Natural killer cell (primary cell): ENCODE results near the gene PCDHGB2. TPM values are rescaled to one million over a fixed set of nuclear protein-coding genes. Genes with fewer than 3 reads are reported as not detected.
A peak's percentile ranks its signal among the peaks of the same experiment; 100 is the strongest.
"Not testable (repeated sequence)": the region's sequence is repeated elsewhere in the genome, so short reads cannot be mapped to it uniquely, and the experiment has no call there.

Source experiments
- ATAC-seq, 3 donors: fragments of 150-1000 bp in 2 of 3; fragments of 200-7000 bp in 1 of 3; cut with Tn5 transposase; 1 replicate in 1 of 3; 2 replicates in 2 of 3; pipeline ENCODE4 v1.10.0; 2021; ENCODE audit warnings: mild to moderate bottlenecking in 2 of 3, moderate library complexity in 2 of 3
- DNase-seq, 2 donors: peaks; one replicate each; pipeline versions ENCODE4 v3.0.0 to v3.0.0-alpha.2; 2013 to 2021; ENCODE audit warnings: mixed read lengths in 1 of 2
- H3K27ac ChIP-seq: one replicate; pipeline ENCODE4 v1.5.1; 2013; ENCODE audit warnings: mild to moderate bottlenecking, low read length
- H3K27me3 ChIP-seq: one replicate; pipeline ENCODE4 v1.6.1; 2013; ENCODE audit warnings: low read length; ENCODE audit not compliant: control insufficient read depth, insufficient read depth
- H3K36me3 ChIP-seq: one replicate; pipeline ENCODE4 v1.6.1; 2013; ENCODE audit warnings: low read length; ENCODE audit not compliant: control insufficient read depth, insufficient read depth
- H3K4me1 ChIP-seq: one replicate; pipeline ENCODE4 v1.6.1; 2013; ENCODE audit warnings: low read length; ENCODE audit not compliant: control insufficient read depth, insufficient read depth
- H3K4me3 ChIP-seq: one replicate; pipeline ENCODE4 v1.5.1; 2013; ENCODE audit warnings: low read length
- H3K9me3 ChIP-seq: one replicate; pipeline ENCODE4 v1.6.1; 2013; ENCODE audit warnings: low read length; ENCODE audit not compliant: control insufficient read depth, insufficient read depth
- H3K27ac Mint-ChIP-seq, 2 donors: one replicate each; pipeline ENCODE4 v1.8.0; 2022; ENCODE audit warnings: mild to moderate bottlenecking in 2 of 2, mixed read lengths in 2 of 2, moderate library complexity in 1 of 2
- H3K27me3 Mint-ChIP-seq, 2 donors: one replicate each; pipeline ENCODE4 v1.8.0; 2022; ENCODE audit warnings: low read depth in 2 of 2, mixed read lengths in 2 of 2
- H3K36me3 Mint-ChIP-seq: one replicate; pipeline ENCODE4 v1.8.0; 2022; ENCODE audit warnings: mixed read lengths
- H3K4me1 Mint-ChIP-seq, 2 donors: one replicate each; pipeline ENCODE4 v1.8.0; 2022; ENCODE audit warnings: mixed read lengths in 2 of 2
- H3K4me3 Mint-ChIP-seq: one replicate; pipeline ENCODE4 v1.8.0; 2022; ENCODE audit warnings: mild to moderate bottlenecking, moderate library complexity, mixed read lengths
- H3K9me3 Mint-ChIP-seq, 2 donors: one replicate each; pipeline ENCODE4 v1.8.0; 2022; ENCODE audit warnings: mixed read lengths in 2 of 2
- WGBS: methylation state at CpG from one replicate; pipeline ENCODE4 v1.1.7; 2013; ENCODE audit warnings: missing lambda C conversion rate; ENCODE audit not compliant: insufficient coverage; 5-methylcytosine and 5-hydroxymethylcytosine counted together
- intact Hi-C: fragments of 100-400 bp; cut with micrococcal nuclease; formaldehyde crosslinking; loops from one replicate; pipeline ENCODE4 v1.14.2; 2022
- total RNA-seq, 4 donors: library from RNA; stranded (reverse); fragments of 120-200 nt in 1 of 4; gene quantifications; one replicate each; pipeline versions ENCODE4 v1.2.3 to v1.2.4, GENCODE V29; 2013 to 2022
- TF ChIP-seq, protein P1 (sequence below): fragments of 200-600 bp; IDR thresholded peaks from one replicate; pipeline ENCODE4 v1.8.0; 2022; ENCODE audit warnings: antibody characterized with exemption

Gene PCDHGB2
- total RNA-seq, 3 donors from 2014 or later (not counting 1 experiment from before 2014, with no cell fraction given) = 0.36 to 1.5 (median 0.49) TPM

DNA sequence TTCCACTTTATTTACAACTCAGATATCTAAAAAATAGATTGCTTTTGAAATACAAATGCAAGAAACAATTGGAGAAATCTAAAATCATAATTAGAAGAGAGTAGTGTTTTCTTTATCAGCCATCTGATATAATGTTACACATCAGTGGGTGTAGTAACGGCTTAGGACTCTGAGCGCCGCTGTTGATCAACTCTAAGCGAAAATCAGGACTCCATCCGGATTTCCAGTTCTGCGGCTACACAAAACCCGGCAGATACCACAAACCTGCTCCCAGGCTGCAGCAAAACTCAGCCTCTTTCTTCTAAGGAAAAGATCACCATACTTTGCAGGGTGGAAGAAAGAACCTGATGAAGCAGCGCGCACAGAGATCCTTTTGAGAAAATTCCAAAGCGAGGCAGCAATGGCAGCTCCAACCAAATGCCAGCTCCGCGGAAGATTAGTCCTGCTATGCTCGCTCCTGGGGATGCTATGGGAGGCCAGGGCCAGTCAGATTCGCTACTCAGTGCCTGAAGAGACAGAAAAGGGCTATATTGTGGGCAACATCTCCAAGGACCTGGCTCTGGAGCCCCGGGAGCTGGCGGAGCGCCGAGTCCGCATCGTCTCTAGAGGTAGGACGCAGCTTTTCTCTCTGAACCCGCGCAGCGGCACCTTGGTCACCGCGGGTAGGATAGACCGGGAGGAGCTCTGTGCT lies 42.9 kb downstream of the PCDHGB2 start, which contains the start of gene PCDHGA9:
Gene PCDHGA9, plus strand, starts transcription at position 226 of the 691 bp plus-strand sequence. Its CDS starts 175 bp downstream, at position 401.
- Histone ChIP-seq H3K9me3 (peaks cover 27% of the 10 kb centered on the region), H3K27ac (no peak within 1 kb of the TSS), H3K4me3 (peak within 1 kb of the TSS; percentile 1), H3K27me3 (peaks cover 55% of the 10 kb centered on the region), H3K4me1 (peaks cover 5% of the 10 kb centered on the region), H3K36me3 (no peaks in the 10 kb centered on the region)
- Mint-ChIP-seq H3K27me3 (peaks cover 52 to 55% of the 10 kb centered on the region in 2 donors), H3K9me3 (peaks cover 0 to 2% of the 10 kb centered on the region in 2 donors), H3K4me3 (peak within 1 kb of the TSS; percentile 85), H3K4me1 (peaks cover 10 to 15% of the 10 kb centered on the region in 2 donors), H3K27ac (no peak within 1 kb of the TSS), H3K36me3 (no peaks in the 10 kb centered on the region)
- peak in 1 of 2 donors; percentile 28 for DNase-seq
- TF ChIP-seq, protein P1, sequence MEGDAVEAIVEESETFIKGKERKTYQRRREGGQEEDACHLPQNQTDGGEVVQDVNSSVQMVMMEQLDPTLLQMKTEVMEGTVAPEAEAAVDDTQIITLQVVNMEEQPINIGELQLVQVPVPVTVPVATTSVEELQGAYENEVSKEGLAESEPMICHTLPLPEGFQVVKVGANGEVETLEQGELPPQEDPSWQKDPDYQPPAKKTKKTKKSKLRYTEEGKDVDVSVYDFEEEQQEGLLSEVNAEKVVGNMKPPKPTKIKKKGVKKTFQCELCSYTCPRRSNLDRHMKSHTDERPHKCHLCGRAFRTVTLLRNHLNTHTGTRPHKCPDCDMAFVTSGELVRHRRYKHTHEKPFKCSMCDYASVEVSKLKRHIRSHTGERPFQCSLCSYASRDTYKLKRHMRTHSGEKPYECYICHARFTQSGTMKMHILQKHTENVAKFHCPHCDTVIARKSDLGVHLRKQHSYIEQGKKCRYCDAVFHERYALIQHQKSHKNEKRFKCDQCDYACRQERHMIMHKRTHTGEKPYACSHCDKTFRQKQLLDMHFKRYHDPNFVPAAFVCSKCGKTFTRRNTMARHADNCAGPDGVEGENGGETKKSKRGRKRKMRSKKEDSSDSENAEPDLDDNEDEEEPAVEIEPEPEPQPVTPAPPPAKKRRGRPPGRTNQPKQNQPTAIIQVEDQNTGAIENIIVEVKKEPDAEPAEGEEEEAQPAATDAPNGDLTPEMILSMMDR = peak; percentile 42
- 22% methylated on average over 27 of the region's 27 CpGs for WGBS
- ATAC-seq = peak in 2 of 3 donors; percentile 39 to 54
- intact Hi-C loops = no loop called here

DNA sequence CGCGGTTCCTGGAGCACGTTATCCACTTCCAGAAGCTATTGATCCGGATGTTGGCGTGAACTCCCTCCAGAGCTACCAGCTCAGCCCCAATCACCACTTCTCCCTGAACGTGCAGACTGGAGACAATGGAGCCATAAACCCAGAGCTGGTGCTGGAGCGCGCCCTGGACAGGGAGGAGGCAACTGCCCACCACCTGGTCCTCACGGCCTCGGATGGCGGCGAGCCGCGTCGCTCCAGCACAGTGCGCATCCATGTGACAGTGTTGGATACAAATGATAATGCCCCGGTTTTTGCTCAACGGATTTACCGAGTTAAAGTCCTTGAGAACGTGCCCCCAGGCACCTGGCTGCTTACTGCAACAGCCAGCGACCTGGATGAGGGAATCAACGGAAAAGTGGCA lies 43.6 kb downstream of the PCDHGB2 start:
- DNase-seq (no peak), ATAC-seq (no peak)
- Histone ChIP-seq H3K4me3 (no peak overlapping the region), H3K4me1 (peaks cover 11% of the 10 kb centered on the region), H3K27me3 (peaks cover 59% of the 10 kb centered on the region), H3K27ac (no peak overlapping the region), H3K36me3 (no peaks in the 10 kb centered on the region), H3K9me3 (peaks cover 30% of the 10 kb centered on the region)
- Mint-ChIP-seq H3K36me3 (peaks cover 5% of the 10 kb centered on the region), H3K4me3 (peak overlapping the region; percentile 85), H3K27ac (no peak overlapping the region), H3K4me1 (peaks cover 12 to 22% of the 10 kb centered on the region in 2 donors), H3K27me3 (peaks cover 57 to 59% of the 10 kb centered on the region in 2 donors), H3K9me3 (peaks cover 0 to 5% of the 10 kb centered on the region in 2 donors)
- 40% methylated on average over 22 of the region's 22 CpGs for whole genome bisulfite sequencing
- TF ChIP-seq, protein P1 = no peak
- intact Hi-C loops = no loop called here

- H3K4me1 Mint-ChIP-seq = peaks cover 17 to 33% of the 10 kb centered on the region in 2 donors
- peak within 1 kb of the TSS; percentile 25 for H3K4me3 ChIP-seq
- TF ChIP-seq, protein P1 = peak; percentile 54
- H3K36me3 Mint-ChIP-seq = peaks cover 21% of the 10 kb centered on the region
- H3K36me3 ChIP-seq, intact Hi-C loops, H3K9me3 Mint-ChIP-seq: not testable (repeated sequence)
- H3K27ac ChIP-seq = peak within 1 kb of the TSS; percentile 42
- H3K27me3 ChIP-seq = peaks cover 57% of the 10 kb centered on the region
- 14% methylated on average over 46 of the region's 51 CpGs for WGBS
- peak; percentile 43 to 49 for DNase-seq
- peaks cover 13% of the 10 kb centered on the region for H3K4me1 ChIP-seq
- peak within 1 kb of the TSS; percentile 87 for H3K4me3 Mint-ChIP-seq
- peaks cover 25% of the 10 kb centered on the region for H3K9me3 ChIP-seq
- peak within 1 kb of the TSS; percentile 74 to 80 for H3K27ac Mint-ChIP-seq
- peak; percentile 77 to 82 (median 80) for ATAC-seq
- H3K27me3 Mint-ChIP-seq = peaks cover 44 to 49% of the 10 kb centered on the region in 2 donors
These were observed 48.2 kb downstream of the PCDHGB2 start, which contains the start of gene PCDHGB6 for GRCh38 chr5:141407790-141408505. Gene PCDHGB6, plus strand, starts transcription at chr5:141408021. Its CDS starts 182 bp downstream, at chr5:141408203.
